GM21447 (cell line): ENCODE measurements around the gene ZNF337.
"Not testable (repeated sequence)": the region's sequence is repeated elsewhere in the genome, so short reads cannot be mapped to it uniquely, and the experiment has no call there.

Experiments
- ATAC-seq: cut with Tn5 transposase; IDR thresholded peaks from one replicate; pipeline ENCODE4 v1.9.1; 2021; ENCODE audit not compliant: unreplicated experiment

ZNF337 gene

DNA sequence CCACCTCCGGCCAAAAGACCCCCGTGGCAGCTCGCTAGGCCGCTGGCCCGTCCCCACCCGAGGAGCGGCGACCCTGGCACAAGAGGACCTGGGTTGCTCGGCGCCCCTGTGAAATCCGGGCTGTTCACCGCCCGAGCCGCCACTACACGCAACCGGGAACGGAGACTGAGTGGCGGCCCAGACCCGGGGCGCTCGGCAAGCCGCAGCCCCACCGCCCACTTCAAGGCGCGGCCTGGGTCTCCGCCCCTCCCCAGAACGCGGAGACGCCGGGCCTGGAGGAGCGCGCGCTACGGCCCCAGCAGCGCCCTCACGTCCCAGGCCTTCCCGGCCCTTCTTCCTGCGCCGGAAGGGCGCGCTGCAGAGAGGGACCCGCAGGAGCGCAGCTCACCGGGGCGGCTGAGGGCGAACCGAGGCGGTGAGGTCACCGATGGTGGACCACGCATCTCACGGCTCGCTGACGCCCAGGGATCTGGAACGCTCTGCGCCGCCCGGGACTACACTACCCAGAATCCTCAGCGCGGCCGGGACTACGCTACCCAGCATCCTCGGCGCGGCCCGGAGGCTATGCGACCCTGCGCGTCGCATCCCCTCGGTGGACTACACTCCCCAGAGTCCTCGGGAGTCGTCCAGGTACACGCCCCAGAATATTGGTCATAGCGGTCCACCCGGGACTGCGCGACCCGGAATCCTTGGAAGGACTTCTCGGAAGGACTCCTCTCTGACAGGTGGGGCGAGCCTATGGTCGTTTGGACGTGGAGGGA is at the start of gene ZNF337:
ZNF337 (minus strand) TSS at position 483 of the 761 bp plus-strand sequence. CDS start 10,436 bp downstream, outside the sequence.
- peak; percentile 94 for ATAC-seq

DNA sequence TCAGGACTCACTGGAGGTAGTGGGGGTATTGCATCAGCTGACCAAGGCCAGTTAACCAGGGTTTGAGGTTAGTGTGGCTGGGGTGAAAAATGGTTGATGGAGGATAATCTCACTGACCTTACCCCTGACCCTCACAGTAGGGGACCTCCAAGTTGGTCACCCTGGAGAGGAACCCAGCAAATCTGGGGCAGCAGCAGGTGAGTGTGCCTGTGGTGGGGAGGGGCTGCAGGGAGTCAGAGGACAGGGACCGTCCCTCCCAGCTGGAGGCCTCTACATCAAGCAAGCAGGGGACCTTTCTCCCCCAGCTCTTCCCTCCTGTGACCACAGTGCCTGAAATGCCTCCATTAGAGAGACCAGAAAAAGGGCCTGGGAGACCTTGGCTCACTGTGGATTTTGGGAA is 49.1 kb upstream of the ZNF337 start:
- no peak for ATAC-seq

DNA sequence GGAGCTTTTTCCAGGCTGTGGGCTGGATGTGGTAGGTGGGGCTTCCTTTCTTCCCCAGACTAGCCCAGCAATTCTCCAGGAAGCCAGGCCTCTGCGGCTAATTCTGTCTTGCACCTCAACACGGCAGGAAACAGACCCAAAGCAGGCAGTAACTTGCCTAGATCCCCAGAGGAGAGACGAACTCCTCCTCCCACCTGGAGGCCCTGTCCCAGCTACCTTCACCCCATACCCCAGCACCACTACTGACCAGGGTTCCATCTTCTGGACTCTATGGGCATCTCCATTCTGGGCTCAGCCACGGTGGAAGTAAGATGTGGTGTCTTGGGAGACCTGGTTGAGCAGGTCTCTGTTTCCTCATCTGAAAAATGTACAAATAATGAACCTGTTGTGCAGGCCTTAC is 48.4 kb upstream of the ZNF337 start:
- no peak for ATAC-seq

DNA sequence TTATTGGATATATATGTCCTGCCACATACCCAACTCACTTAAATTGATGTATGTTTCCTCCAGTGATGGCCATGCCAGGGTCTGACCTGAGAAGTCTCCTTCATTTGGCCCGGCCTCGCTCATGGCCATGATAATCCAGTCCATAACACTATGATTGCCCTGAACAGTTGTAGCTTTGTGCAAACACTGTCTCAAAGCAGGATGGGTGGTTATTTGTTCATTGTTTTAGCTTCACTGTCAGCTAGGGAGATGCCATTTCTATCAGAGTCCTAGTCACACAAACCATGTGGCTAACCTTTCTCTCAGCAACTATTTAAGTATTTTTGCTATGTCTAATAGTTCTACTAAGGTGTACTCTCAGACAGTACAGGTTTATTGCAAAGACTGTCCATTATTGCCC is 47.6 kb upstream of the ZNF337 start:
- no peak for ATAC-seq

DNA sequence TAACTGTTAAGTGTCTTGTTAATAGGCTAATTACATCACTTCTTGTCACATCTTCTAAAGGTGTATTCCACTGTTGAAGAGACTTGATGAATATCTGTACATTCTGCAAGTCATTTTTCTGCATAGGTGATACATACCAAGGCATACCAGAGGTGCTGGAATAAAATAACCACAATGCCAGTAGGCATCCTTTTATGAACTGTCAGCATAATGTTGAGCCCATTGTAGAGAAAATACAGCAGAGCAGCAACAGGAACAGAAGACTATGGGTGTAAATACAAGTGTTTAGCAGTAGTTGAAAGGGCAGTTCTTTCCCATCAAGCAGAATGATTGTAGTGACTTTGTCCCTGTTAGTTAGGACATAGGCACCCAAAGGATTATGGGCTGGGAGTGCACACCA is 44.4 kb upstream of the ZNF337 start:
- ATAC-seq, result no peak

DNA sequence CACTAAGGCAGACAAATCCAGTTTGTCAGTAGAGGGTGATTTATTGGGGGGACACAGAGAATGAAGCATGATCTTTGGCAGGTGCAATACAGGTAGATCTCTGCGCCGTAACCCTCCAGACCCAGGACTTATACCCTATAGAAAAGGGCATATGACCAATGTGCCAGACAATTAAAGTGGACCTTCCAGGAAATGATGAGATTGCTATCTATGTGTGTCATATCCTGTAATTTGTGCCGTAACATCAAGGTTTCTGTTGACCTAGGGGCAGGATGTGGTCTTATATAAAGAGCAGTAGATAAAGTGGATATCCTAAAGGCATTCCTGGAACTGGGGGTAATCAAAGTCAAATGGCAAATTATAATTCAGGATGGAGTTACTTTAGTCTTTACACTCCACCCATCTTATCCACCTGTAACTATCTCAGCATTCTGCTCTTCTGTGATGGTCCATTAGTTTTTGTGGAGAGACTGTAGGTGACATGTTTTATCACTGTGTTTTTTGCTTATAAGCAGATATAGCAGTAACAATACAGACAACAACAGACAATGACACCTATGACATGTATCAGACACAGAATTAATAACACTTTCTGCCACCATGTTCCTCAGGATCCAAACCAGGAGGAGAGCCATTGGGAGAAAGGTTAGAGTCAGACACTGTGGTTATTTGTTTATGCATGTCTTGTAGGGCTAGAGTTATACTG is 43.1 kb upstream of the ZNF337 start:
- no peak for ATAC-seq

DNA sequence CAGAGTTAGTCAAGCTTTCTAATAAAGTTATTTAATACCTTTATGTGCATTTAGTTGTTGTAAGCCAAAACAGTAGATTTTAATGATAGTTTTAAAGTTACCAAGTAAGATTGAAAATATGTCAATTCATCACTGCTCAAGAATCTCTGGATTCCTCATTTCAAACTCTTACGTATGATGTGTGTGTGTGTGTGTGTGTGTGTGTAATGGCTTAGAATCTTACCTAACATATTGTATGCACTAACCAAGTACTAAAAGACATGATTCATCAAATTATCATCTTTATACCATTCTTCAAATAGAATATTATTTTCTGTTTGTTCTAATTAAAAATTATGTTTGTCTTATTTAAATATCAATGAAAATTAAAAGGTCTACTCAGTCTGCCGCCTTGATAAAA is 41.5 kb upstream of the ZNF337 start:
- ATAC-seq, result no peak

DNA sequence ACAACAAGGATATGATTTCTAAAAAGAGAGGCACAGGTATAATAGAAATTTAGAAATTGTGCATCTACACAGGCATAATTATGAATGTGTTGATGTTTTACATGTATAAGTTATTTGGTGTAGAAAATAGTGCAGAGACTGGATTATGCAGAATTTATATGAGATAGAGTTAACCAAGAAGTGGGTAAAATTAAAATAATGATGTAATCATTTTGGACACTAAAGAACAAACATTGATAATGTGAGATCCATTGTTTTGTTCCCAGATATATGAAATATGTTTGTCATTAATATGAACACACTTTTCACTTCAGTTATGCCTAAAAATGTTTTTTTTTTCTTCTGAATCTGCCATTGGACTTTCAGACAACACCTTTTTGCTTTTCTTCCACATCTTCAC is 37.2 kb upstream of the ZNF337 start:
- no peak for ATAC-seq

DNA sequence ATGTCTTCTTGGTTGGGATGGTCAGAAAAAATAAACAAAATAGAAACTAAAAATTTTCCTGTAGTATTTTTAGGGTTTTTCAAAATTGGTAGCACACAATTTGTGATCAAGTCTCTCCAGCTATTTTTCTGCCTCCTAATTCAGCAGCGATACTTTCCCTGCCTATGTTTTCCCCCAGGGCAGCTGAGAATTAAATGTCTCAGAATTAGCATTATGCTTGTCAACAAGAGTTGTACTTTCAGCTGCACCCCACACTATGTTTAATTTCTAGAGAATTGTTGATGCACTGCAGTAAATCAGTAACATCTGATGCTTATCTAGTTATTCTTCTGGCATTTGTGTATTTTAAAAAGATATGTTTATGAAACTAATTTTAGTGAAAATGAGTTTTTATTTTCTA is 34.2 kb upstream of the ZNF337 start:
- no peak for ATAC-seq

DNA sequence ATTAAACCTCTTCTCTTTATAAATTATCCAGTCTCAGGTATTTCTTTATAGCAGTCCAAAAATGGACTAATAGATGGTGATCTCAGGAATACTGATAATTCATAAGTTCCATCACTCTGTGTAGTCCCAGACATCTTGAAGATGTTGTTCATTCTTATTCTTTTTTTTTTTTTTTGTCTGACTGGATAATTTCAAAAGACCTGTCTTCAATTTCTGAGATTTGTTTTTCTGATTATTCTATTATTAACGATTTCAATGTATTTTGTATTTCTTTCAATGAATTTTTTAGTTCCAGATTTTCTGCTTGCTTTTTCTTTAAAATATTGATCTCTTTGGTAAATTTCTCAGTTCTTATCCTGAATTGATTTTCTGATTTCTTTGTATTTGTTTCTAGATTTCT is 29.7 kb upstream of the ZNF337 start:
- no peak for ATAC-seq

DNA sequence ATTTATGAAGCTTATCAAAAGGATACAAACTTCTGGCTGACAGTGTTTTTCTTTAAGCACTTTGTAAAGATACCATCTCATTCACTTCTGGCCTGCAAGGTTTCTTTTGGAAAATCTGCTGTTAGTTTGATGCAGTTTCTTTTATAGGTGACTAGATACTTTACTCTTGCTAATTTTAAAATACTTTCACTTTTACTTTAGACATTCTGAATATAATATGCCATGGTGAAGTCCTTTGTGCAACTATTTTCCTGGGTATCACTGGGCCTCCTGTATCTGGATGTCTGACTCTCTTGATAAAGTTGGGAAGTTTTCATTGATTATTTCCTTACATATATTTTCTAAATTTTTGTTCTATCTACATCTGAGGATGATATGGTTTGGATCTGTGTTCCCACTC is 29.0 kb upstream of the ZNF337 start:
- no peak for ATAC-seq

DNA sequence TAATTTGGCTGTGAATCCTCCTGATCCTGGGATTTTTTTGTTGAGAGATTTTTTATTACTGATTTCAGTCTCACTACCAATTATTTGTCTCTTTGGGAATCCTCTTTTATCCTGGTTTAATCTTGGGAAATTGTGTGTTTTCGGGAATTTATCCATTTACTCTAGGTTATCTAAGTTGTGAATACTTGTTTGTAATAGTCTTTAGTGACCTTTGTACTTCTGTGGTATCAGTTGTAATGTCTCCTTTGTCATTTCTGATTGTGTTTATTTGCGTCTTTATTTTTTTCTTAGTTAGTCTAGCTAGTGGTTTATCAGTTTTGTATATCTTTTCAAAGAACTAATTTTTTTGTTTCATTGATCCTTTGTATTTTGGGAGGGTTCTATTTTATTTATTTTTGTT is 27.3 kb upstream of the ZNF337 start:
- ATAC-seq, result no peak

DNA sequence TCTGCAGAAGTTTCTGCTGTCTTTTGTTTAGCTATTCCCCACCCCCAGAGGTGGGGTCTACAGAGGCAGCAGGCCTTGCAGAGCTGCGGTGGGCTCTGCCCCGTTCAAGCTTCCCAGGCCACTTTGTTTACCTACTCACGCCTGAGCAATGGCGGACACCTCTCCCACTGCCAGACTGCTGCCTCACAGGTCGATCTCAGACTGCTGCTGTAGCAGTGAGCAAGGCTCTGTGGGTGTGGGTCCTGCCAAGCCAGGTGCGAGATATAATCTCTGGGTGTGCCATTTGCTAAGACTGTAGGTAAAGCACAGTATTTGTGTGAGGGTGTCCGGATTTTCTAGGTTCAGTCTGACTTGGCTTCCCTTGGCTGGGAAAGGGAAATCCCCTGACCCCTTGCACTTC is 23.6 kb upstream of the ZNF337 start:
- no peak for ATAC-seq

DNA sequence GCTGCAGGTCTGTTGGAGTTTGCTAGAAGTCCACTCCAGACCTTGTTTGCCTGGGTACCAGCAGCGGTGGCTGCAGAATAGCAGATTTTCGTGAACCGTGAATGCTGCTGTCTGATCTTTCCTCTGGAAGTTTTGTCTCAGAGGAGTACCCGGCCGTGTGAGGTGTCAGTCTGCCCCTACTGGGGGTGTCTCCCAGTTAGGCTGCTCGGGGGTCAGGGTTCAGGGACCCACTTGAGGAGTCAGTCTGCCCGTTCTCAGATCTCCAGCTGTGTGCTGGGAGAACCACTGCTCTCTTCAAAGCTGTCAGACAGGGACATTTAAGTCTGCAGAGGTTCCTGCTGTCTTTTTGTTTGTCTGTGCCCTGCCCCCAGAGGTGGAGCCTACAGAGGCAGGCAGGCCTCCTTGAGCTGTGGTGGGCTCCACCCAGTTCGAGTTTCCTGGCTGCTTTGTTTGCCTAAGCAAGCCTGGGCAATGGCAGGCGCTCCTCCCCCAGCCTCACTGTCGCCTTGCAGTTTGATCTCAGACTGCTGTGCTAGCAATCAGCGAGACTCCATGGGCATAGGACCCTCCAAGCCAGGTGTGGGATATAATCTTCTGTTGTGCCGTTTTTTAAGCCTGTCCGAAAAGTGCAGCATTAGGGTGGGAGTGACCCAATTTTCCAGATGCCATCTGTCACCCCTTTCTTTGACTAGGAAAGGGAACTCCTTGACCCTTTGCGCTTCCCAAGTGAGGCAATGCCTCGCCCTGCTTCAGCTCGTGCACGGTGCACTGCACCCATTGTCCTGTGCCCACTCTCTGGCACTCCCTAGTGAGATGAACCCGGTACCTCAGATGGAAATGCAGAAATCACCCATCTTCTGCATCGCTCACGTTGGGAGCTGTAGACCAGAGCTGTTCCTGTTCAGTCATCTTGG is 22.5 kb upstream of the ZNF337 start:
- ATAC-seq, result not testable (repeated sequence)

DNA sequence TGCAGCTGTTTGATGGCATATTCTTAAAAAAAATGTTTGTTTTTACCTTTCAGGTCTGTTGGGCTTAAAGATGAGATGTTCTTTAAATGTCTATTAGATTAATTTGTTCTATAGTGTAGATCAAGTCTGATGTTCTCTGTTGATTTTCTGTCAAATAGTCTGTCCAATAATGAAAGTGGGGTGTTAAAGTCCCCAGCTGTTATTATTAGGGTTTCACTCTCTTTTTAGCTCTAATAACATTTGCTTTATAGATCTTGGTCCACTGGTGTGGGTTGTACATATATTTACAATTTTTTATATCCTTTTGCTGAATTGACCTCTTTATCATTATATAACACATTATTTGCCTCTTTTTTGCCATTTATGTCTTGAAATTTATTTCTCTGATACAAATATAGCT is 11.0 kb upstream of the ZNF337 start:
- no peak for ATAC-seq

DNA sequence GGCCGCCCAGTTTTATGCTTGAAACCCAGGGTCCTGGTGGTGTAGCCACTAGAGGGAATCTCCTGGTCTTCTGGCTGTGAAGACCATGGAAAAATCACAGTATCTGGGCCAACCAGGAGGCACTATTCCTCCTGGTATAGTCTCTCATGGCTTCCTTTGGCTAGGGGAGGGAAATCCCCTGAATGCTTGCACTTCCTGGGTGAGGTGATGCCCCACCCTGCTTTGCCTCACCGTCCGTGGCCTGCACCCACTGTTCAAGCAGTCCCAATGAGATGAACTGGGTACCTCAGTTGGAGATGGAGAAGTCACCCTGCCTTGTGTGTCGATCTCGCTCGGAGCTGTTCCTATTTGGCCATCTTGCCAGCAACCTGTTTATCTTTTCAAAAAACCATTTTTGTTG is 10.1 kb upstream of the ZNF337 start:
- peak; percentile 58 for ATAC-seq

DNA sequence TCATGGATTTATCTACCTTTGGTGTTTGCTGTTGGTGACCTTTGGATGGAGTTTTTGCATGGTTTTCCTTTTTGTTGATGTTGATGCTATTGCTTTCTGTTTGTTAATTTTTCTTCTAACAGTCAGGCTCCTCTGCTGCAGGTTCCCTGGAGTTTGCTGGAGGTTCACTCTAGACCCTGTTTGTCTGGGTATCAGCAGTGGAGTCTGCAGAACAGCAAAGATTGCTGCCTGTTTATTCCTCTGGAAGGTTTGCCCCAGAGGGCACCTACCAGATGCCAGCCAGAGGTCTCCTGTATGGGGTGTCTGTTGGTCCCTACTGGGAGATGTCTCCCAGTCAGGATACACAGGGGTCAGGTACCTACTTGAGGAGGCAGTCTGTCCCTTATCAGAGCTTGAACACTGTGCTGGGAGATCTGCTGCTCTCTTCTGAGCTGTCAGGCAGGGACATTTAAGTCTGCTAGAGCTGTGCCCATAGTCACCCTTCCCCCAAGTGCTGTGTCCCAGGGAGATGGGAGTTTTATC is 9.2 kb upstream of the ZNF337 start:
- ATAC-seq, result no peak

DNA sequence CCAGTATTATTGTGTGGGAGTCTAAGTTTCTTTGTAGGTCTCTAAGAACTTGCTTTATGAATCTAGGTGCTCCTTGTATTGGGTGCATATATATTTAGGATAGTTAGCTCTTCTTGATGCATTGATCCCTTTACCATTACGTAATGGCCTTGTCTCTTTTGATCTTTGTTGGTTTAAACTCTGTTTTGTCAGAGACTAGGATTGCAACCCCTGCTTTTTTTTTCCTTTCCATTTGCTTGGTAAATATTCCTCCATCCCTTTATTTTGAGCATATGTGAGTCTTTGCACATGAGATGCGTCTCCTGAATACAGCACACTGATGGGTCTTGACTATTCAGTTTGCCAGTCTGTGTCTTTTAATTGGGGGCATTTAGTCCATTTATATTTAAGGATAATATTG is 7.7 kb upstream of the ZNF337 start:
- ATAC-seq, result not testable (repeated sequence)

DNA sequence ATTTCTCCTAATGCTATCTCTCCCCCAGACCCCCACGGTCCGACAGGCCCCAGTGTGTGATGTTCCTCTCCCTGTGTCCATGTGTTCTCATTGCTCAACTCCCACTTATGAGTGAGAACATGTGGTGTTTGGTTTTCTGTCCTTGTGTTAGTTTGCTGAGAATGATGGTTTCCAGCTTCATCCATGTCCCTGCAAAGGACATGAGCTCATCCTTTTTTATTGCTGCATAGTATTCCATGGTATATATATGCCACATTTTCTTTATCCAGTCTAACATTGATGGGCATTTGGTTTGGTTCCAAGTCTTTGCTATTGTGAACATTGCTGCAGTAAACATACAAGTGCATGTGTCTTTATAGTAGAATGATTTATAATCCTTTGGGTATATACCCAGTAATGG is 4.2 kb upstream of the ZNF337 start:
- not testable (repeated sequence) for ATAC-seq

DNA sequence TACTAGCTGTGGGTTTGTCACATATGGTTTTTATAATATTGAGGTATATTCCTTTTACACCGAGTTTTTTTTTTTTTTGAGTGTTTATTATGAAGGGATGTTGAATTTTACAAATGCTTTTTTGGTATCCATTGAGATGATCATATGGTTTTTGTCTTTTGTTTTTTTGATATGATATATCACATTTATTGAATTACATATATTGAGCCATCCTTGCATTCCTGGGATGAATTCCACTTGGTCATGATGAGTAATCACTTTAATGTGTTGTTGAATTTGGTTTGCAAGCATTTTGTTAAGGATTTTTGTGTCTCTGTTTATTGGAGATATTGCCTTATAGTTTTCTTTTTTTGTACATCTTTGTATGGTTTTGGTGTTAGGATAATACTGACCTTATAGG is 3.3 kb upstream of the ZNF337 start:
- ATAC-seq, result no peak

DNA sequence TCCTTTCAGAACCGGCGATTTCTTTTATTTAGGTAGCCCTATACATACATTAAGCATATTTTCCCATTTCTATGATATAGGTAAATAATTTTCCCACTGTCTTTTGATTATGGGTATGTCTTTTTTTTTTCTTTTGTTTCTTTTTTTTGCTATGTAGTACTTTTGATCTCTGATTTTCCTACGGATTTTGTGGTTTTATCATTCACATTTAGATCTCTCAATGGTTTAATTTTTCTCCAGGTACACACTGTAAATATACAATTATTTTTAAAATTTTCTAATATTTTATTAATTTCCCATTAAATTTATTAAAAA is 436 bp upstream of the ZNF337 start:
- ATAC-seq, result no peak
